Lung (tissue), 12 donors: ENCODE results near the gene SERPINI1. TPM values are rescaled to one million over a fixed set of nuclear protein-coding genes. Genes with fewer than 3 reads are reported as not detected.

Source experiments
- ATAC-seq: fragments of 200-7000 bp; cut with Tn5 transposase; one replicate; pipeline ENCODE4 v1.9.1; 2020; ENCODE audit warnings: moderate number of reproducible peaks; ENCODE audit not compliant: insufficient read depth, low FRiP score
- DNase-seq, 3 donors: peaks; one replicate each; pipeline ENCODE4 v3.0.0-alpha.2; 2013 to 2017
- H3K27ac ChIP-seq, 2 donors: one replicate each; pipeline ENCODE4 v1.5.1; 2013; ENCODE audit warnings: mild to moderate bottlenecking in 2 of 2, moderate library complexity in 2 of 2, control low read depth in 1 of 2, inconsistent platforms in 1 of 2, low read depth in 1 of 2, low read length in 1 of 2
- H3K27me3 ChIP-seq, 3 donors: one replicate each; pipeline ENCODE4 v1.5.1; 2013; ENCODE audit warnings: low read length in 2 of 3; ENCODE audit not compliant: control insufficient read depth in 3 of 3, insufficient read depth in 3 of 3
- H3K36me3 ChIP-seq, 4 donors: one replicate each; pipeline ENCODE4 v1.5.1; 2013; ENCODE audit warnings: low read length in 4 of 4, mild to moderate bottlenecking in 1 of 4, moderate library complexity in 1 of 4; ENCODE audit not compliant: control insufficient read depth in 4 of 4, insufficient read depth in 4 of 4
- H3K4me1 ChIP-seq, 5 donors: one replicate each; pipeline ENCODE4 v1.5.1; 2013; ENCODE audit warnings: low read length in 5 of 5, mild to moderate bottlenecking in 2 of 5, moderate library complexity in 1 of 5; ENCODE audit not compliant: control insufficient read depth in 5 of 5, insufficient read depth in 5 of 5
- H3K4me3 ChIP-seq: one replicate; pipeline ENCODE4 v1.5.1; 2013; ENCODE audit warnings: mild to moderate bottlenecking, control low read depth, moderate library complexity
- H3K9ac ChIP-seq, 2 donors: one replicate each; pipeline ENCODE4 v1.5.1; 2013; ENCODE audit warnings: low read length in 2 of 2, control low read depth in 1 of 2; ENCODE audit not compliant: insufficient read depth in 1 of 2
- H3K9me3 ChIP-seq, 4 donors: one replicate each; pipeline ENCODE4 v1.5.1; 2013; ENCODE audit warnings: low read length in 3 of 4, mild to moderate bottlenecking in 1 of 4, moderate library complexity in 1 of 4; ENCODE audit not compliant: control insufficient read depth in 4 of 4, insufficient read depth in 3 of 4
- CTCF ChIP-seq: IDR thresholded peaks from 2 replicates; pipeline ENCODE4 v1.5.1; 2012; ENCODE audit warnings: mild to moderate bottlenecking; ENCODE audit errors: control extremely low read depth, extremely low read depth
- WGBS, 2 donors: extraction: QIAGEN DNeasy Blood & Tissue Kit; methylation state at CpG; one replicate each; pipeline ENCODE4 v1.1.7; 2013; 5-methylcytosine and 5-hydroxymethylcytosine counted together
- polyA plus RNA-seq, 2 donors: library from polyadenylated mRNA; stranded (reverse); fragments of 200-250 nt; gene quantifications; one replicate each; pipeline ENCODE4 v1.2.1, GENCODE V29; 2013
- total RNA-seq, 2 donors: library from RNA; depleted of rRNA in 1 of 2; stranded (reverse); fragments of >200 nt in 1 of 2; gene quantifications; one replicate each; pipeline ENCODE4 v1.2.1, GENCODE V29; 2014 to 2021
- donor health status: control.
- donor health status: control.
- donor health status: Bipolar disorder and iron deficiency.
- donor health status: healthy.
- donor health status: DM: yes; HTN: yes; CAD: no.

Gene SERPINI1
- total and polyA plus RNA-seq, 4 donors, result 3.3 to 18.3 (median 5.5) TPM

- Histone ChIP-seq H3K36me3 (peaks cover 0 to under 1% (median 0%) of the 10 kb centered on the region in 4 donors), H3K9ac (no peak overlapping the region), H3K27ac (peak overlapping the region in 1 of 2 donors; percentile 45), H3K27me3 (no peaks in the 10 kb centered on the region), H3K4me1 (peaks cover 0 to 17% (median 10%) of the 10 kb centered on the region in 5 donors), H3K9me3 (no peaks in the 10 kb centered on the region), H3K4me3 (no peak overlapping the region)
- WGBS, 2 donors, result 72 to 79% methylated on average over 3 of the region's 3 CpGs
- DNase-seq (no peak), ATAC-seq (no peak)
- no peak for TF ChIP-seq CTCF
These were observed 7.3 kb upstream of the SERPINI1 start for GRCh38 chr3:167728176-167728575.

GRCh38 chr3:167728632-167729323 is 6.7 kb upstream of the SERPINI1 start:
- WGBS, 2 donors, result 58 to 67% methylated on average over 3 of the region's 3 CpGs
- DNase-seq (peak in 1 of 3 donors; percentile 36), ATAC-seq (peak; percentile 46)
- no peak overlapping the region for H3K9ac ChIP-seq
- H3K4me1 ChIP-seq, result peaks cover 0 to 16% (median 12%) of the 10 kb centered on the region in 5 donors
- H3K27ac ChIP-seq, result peak overlapping the region in 1 of 2 donors; percentile 45
- no peaks in the 10 kb centered on the region for H3K27me3 ChIP-seq
- no peaks in the 10 kb centered on the region for H3K9me3 ChIP-seq
- H3K36me3 ChIP-seq, result no peaks in the 10 kb centered on the region
- no peak overlapping the region for H3K4me3 ChIP-seq
- no peak for TF ChIP-seq CTCF

GRCh38 chr3:167729591-167729990 is 5.9 kb upstream of the SERPINI1 start:
- no peak for TF ChIP-seq CTCF
- no peak for DNase-seq
- no peaks in the 10 kb centered on the region for H3K9me3 ChIP-seq
- no peaks in the 10 kb centered on the region for H3K27me3 ChIP-seq
- peaks cover 0 to 2% (median 0%) of the 10 kb centered on the region in 4 donors for H3K36me3 ChIP-seq
- 70 to 77% methylated on average over 2 of the region's 2 CpGs for WGBS, 2 donors
- H3K9ac ChIP-seq, result no peak overlapping the region
- no peak for ATAC-seq
- H3K4me1 ChIP-seq, result peaks cover 0 to 20% (median 12%) of the 10 kb centered on the region in 5 donors
- no peak overlapping the region for H3K27ac ChIP-seq
- no peak overlapping the region for H3K4me3 ChIP-seq
